Stimulated activated CD4-positive, alpha-beta T cell treated with anti-CD3 and anti-CD28 coated beads, TNF-alpha, amount 100 ng/mL, for 4 hours (primary cell): ENCODE measurements around the gene TOMM20L.
"Not testable (repeated sequence)": the region's sequence is repeated elsewhere in the genome, so short reads cannot be mapped to it uniquely, and the experiment has no call there.

Experiments
- DNase-seq, 3 experiments: peaks; one replicate each; pipeline ENCODE4 v3.0.0-alpha.2; 2020; ENCODE audit warnings: low read depth in 3 of 3

The TOMM20L gene

DNA sequence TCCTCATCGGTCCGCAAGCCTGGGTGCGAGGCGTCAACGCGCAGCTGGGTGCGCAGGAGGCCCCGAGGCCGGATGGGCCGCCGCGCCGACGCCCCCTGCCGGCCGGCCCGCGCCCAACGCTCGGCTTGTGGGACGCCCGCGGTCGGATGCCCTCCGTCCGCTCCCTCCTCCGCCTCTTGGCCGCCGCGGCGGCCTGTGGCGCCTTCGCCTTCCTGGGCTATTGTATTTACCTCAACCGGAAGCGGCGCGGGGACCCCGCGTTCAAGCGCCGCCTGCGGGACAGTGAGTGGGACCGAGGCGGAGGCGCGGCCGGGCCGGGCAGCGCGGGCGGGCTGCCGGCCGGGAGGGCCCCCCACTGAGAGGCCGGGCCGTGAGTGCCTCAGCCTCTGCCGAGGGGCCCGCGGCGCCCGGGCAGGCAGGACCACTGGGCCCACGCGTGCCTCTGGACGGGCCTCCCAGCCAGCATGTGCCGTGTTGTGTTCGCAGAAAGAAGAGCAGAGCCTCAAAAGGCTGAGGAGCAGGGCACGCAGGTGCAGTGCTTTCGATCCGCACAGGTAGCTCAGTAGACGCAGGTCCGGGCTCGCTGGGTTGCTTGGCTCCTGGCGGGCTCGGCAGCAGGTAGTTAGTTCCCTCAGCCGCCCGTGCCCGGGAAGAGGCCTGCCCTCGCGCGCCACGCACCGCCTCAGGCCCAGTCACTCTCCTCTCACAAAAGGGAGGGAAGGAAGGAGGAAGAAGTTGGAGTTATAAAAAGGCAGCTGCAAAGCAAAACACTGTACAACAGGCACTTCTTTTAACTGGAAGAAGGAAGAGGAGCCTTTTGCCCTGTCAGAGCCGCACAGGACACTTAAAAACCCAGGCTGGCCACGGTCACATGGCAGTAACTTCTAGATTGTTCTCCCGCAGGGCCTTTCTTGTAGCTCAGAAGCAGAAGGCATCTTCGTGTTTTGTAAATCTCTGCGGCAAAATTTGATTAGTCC is at the start of gene TOMM20L:
Gene TOMM20L (plus strand): TSS at position 119 of the 977 bp plus-strand sequence. CDS start 28 bp downstream, at position 147.
- peak; percentile 39 to 61 (median 40) for DNase-seq

DNA sequence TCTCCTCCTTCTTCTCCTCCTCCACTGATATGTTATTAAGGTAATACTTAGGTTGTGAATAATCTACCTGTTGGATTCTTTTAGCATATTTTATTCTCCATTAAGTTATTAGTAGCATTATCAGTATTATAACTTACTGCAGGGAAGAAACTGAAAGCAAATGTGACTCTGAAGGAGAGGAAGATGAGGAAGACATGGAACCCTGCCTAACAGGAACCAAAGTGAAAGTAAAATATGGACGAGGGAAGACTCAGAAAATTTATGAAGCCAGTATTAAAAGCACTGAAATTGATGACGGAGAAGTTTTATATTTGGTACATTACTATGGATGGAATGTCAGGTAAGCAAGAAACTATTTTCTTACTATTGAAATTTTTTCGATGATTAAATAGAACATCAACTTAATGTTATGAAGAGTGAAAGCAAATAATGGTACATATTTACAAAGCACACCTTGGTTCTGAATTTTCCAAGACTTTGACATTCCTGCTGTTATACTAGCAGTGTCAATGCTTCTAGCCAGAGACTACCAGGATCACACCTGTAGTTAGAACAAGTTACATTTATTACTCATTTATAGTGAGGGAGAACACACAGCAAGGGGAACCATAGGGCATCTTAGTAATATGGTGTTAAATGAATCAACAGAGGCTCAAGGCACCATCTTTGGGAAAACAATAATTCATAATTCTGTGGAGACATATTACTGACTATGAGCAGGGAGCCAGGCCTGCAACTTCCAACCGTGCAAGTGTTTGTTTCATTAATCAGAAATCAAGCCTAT is 42.0 kb upstream of the TOMM20L start:
- DNase-seq: no peak

DNA sequence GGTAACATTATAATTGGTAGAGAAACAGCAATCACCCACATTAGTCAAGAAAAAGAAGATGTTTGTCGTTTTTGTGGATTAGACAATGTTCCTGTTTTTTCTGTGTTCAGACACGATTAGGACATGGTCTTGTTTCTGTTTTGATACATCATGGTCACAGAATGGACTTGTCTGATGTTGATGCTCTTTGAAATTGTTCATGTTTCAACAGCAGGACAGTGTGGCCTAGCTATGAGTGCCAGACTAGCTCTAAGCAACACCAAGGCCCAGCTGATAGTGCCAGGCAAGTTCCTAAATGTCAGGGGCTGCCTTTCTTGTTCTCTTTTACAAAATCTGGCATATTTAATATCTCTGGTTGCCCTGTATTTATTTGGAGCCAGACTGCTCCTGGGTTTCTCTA is 40.9 kb upstream of the TOMM20L start:
- no peak for DNase-seq

DNA sequence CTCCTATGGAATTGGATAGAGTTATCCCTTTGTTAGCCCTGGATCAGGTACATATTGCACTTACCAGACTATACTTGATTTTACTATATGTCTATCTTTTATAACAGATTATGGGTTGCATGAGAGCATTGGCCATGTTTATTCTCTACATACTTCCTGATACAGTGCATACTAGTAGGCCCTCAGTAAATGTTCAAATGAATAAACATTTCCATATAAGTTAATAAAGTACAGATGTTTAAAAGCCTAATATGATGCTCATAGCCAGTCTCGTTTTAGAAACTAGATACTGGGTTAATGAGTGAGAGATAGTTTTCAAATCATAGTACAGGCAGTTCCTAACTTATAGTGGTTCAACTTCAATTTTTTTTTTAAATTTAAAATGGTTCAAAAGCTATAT is 39.5 kb upstream of the TOMM20L start:
- no peak for DNase-seq

DNA sequence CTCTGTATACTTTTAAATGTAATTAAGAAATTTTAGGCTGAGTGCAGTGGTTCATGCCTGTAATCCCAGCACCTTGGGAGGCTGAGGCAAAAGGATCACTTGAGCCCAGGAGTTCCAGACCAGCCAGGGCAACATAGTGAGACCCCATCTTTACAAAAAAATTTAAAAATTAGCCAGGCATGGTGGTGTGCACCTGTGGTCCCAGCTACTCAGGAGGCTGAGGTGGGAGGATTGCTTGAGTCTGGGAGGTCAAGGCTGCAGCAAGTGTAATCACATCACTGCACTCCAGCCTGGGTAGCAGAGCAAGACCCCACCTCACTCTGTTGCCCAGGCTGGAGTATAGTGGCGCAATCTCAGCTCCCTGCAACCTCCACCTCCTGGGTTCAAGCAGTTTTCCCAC is 33.5 kb upstream of the TOMM20L start:
- not testable (repeated sequence) for DNase-seq

DNA sequence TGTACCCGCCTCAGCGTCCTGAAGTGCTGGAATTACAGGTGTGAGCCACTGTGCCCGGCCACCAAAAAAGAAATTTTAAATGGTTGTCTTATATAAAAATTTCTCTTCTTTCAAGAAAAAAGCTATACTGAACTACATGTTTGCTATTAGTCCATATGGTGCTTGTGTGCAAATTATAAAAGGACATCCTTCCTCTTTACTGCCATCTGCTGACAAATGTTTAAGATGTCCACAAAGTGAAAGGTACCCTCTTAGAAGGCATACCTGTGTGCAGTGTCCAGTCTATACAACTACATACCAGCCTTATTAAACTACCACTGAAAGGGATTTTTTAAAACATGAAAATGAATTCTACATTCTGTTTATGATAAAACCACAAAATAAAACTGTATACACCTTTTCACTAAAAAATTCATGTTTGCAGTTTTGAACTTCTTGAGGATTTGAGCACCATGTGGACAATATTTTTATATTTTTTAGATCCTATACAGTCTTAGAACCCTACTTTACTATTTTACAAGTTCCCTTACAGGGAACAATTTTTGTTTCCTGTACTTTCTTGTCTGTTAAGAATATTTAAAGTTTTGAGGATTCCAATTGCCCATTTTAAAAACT is 32.8 kb upstream of the TOMM20L start:
- no peak for DNase-seq

DNA sequence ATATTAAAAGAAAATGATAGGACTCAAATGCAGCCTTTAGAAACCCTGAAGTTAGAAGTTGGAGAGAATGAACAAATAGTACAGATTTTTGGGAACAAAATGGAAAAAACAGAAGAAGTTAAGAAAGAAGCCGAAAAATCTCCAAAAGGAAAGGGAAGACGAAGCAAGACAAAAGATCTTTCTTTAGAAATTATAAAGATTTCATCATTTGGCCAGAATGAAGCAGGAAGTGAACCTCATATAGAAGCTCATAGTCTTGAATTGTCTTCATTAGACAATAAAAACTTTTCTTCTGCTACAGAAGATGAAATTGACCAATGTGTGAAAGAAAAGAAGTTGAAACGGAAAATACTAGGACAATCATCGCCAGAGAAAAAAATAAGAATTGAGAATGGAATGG is 31.4 kb upstream of the TOMM20L start:
- DNase-seq: no peak

DNA sequence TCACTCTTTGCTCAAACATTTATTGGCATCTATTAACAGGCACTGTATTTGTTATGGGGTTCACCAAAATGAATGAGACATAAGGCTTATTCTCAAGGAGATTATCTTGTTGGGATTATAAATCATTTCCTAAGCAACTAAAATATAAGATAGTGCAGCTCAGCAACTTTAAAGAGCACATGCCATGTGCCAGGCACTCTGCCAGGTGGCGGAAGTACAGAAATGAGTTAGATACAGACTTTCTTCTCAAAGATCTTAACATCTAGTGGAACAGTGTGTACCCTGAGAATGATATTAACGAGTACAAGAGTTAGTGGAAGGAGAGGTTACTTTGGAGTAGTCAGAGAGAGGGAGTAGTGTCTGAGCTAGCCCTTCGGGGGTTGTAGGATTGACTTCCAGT is 28.4 kb upstream of the TOMM20L start:
- no peak for DNase-seq

DNA sequence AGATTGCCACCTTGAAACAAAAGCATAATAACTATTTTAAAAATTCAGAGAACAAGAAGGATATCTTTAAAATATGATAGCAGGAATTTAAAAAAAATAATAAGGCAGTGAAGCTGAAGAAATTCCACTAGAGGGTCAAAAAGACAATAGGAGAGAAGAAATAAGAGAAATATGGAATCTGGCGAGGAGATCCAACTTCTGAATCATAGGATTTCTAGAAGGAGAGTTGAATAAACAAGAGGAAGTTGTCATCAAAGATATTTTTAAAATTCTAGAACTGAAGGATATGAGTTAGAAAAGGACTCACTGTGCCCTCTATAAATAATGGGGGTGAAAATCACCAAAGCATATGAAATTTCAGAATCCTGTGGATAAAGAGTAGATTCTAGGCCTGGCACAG is 26.8 kb upstream of the TOMM20L start:
- DNase-seq: no peak

DNA sequence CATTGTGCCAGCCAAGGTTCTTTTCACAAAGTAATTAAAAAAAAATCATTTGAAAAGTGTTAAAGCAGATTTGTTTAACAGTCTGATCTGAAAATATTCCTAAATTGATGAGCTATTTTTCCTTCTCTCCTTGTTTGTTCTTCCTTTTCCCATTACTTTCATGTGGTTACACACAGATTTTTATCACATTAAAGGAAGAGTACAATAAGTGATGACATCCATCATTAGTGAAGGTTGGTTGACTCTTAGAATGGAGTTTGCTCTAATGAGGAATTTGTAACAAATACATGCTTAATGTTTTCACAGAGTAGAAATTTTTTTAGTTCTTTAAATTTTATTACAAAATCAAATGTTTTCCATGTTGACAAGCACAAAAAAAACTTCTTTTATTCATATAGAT is 18.9 kb upstream of the TOMM20L start:
- no peak for DNase-seq

DNA sequence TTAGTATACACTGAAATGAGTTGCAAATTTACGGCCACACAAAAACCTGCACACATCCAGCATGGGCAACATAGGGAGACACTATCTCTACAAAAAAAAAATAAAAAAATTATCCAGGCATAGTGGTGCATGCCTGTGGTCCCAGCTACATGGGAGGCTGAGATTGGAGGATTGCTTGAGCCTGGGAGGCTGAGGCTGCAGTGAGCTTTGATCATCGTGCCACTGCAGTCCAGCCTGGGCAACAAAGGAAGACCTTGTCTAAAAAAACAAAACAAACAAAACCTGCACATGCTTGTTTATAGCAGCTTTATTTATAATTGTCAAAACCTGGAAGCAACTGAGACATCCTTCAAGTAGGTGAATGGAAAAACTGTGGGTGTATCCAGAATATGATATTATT is 4.9 kb upstream of the TOMM20L start:
- no peak for DNase-seq

DNA sequence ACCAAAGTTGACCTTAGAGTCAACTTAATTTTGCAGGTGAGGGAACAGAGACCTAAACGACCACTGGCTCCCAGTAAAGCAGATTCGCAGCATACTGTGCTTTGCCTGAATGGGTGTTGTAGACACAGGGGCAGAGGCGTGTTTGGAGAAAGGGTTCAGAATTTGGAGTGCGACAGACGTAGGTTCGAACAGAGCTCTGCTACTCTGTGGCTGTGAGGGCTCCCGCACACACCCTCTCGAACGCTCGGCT is 243 bp upstream of the TOMM20L start:
- no peak for DNase-seq

DNA sequence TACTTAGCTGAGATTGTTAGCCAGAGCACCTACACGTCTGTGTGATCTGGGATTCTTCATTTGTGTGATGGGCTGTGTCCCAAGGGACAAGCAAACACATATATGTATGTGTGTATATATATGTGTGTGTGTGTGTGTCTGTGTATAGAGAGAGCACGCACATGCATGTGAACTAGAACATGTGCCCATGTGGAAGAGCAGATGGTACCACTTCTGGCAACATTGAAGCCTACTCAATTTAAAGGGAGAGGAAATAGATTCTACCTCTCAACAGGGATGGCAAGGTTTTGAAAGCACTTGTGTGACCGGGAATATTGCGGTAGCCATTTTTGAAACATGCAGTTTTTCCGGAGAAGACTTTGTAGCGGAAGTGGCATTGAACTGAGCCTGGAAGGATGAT is 1.4 kb downstream of the TOMM20L start:
- DNase-seq: no peak

DNA sequence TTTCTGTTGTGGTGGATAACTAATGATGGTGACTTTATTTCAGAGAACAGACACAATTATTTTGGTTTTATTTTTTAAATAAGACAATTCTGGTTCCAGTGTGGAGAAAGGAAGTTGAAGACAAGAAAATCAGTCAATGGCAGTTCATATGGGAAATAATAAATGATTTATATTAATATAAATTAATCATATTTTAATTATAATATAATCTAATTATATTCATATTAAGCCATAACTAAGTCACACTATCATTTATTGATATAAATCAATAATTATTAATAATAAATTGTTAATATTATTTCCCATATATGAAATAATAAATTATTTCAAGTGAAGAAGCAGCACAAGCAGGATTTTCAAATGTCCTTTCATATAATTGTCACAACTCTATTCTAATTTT is 2.8 kb downstream of the TOMM20L start:
- DNase-seq: no peak

DNA sequence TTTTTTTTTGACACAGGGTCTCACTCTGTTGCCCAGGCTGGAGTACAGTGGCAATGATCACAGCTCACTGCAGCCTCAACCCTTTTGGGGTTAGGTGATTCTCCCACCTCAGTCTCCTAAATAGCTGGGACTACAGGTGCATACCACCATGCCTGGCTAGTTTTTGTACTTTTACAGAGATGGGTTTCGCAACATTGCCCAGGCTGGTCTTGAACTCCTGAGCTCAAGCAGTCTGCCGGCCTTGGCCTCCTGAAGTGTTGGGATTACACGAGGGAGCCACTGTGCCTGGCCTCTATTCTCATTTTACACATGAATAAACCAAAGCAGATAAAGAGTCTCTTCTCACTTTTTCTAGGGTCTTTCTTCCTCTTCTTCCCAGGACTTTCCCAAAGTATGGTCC is 3.2 kb downstream of the TOMM20L start:
- DNase-seq: no peak

DNA sequence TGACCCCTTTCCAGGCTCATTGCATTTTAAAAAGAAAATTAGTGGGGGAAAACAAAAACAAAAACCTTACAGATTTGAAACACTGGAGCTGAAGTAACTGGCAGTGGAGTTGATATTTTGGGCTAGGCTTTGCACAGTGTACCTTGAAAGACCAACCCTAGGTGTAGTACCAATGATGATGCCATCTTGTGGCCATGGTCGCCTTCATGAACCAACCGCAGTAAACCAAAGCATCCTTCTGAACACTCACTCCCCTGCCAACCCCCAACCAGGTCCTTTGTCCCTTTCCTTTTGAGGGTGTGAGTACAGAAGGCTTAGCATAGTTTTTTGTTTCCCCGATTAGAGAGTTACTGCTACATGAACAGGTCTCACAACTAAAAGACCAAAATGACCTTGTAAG is 5.9 kb downstream of the TOMM20L start:
- DNase-seq: no peak

DNA sequence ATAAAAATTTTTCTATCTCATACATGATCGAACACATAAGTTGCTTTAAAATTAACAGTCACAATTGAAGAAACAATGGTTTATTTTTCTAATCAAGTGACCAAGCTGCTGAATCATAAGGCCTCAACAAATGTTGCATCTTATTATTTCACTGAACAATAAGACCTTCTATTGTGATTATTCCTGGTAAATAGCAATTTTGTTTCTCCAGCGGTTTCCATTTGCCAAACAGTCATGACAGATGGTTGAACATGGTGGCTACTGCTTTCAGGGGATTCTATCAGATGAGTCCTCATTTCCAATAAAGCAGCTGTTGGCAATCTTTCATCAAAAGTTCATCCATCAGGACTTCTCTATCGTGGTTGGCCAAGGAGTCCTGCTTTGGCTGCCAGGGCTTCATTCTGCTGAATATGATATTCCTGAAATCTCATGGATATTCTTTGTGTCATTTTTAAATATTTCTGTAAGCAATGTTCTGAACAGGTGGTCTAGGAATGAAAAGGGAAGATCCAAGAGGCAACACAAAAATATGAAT is 13.0 kb downstream of the TOMM20L start:
- DNase-seq: no peak

DNA sequence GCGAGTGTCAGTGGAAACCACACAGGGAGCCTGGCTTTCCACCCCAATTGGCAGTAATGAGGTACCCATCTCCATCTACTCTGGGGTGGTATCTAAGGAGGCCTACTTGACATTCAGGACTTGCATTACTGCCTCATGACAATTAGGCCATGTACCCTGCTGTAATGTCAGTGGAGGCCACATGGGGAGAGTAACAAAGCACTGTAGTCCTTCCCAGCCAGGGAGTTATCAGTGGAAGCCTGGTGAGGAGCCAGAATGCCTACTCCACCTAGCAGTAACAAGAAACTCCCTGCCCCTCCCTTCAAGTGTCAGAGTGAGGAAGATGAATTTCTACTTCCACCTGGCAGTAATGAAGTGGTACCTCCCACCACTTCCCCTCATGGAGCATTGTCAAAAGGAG is 19.1 kb downstream of the TOMM20L start:
- no peak for DNase-seq

DNA sequence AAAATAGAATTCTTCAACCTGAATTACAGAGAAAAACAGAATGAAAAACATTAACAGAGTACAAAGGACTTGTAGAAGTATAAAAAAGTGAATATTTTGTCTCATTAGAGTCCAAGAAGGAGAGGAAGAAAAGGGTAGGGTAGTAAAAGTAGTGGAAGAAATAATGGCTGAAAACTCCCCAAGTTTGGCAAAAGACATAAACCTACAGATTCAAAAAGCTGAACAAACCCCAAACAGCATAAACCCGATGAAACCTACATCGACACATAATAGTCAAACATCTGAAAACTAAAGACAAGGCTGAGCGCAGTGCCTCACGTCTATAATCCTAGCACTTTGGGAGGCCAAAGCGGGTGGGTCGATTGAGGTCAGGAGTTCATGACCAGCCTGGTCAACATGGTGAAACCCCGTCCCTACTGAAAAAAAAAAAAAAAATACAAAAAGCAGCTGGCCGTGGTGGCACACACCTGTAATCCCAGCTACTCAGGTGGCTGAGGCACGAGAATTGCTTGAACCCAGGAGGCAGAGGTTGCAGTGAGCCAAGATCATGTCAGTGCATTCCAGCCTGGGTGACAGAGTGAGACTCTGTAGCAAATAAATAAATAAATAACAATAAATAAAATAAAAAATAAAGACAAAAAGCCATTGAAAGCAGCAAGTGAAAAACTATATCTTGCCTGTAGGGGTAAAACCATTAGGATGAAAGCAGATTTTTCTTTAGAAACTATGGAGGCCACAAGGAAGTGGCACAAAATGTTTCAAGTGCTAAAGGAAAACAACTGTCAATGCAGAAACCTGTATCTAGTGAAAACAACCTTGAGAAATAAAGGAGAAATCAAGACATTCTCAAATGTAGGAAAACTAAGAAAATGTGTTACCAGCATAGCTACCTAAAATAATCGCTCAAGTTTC is 20.2 kb downstream of the TOMM20L start:
- no peak for DNase-seq

DNA sequence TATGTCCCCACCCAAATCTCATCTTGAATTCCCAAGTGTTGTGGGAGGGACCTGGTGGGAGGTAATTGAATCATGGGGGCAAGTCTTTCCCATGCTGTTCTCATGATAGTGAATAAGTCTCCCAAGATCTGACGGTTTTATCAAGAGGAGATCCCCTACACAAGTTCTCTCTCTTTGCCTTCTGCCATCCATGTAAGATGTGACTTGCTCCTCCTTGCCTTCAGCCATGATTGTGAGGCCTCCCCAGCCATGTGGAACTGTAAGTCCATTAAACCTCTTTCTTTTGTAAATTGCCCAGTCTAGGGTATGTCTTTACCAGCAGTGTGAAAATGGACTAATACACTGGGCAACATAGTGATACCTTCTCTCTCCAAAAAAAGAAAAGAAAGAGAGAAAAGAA is 21.2 kb downstream of the TOMM20L start:
- DNase-seq: not testable (repeated sequence)

DNA sequence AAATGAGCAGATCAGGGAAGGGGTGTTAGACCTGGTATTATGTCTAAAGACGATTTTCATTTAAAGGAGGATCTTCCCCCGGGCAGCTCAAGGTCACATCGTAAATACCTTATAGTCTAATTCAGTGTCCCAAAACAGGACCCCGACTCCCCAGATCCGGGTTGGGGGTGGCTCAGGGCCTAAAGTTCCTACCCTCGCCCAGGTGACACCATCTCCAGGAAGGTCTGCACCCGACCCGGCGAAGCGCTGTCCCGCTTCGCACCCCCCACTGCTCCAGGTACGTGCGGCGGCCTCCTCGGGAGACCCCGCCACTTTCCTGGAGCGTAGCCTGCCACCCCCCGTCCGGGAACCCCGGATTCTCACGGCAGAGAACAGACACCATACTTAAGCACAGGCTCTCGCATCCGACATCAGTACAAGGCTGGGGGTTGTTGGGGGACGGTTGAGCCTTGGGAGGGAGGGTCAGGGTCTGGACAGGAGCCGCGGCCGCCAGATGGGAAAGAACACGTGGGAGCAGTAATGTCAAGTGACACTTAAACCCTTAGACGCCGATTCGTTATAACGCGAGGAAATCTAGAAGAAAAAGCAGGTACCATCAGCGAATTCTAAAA is 31.0 kb downstream of the TOMM20L start:
- peak; percentile 22 to 36 (median 25) for DNase-seq
